ENCODE data around the gene UPF2.

Gene UPF2

DNA sequence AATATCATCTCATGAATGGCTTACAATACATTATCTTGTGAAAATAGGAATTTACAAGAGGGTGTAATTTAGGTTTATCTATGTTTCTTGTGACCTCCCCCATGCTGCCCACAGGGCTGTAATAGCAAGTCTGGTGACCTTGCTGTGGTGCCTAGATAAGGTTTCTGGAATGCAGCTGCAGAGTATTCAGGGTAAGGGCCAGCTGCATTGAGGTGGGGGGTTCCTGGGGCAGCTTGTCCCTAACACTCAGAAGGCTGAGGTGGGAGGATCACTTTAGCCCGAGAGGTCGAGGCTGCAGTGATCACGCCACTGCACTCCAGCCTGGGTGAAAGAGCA, 20.8 kb upstream of the UPF2 start:
- no peak for DNase-seq (ENCODE audit: low read depth in 1 of 2, low spot score in 1 of 2)
- in situ Hi-C loops (cut with HindIII; ENCODE audit: low pct_unique_long_range_greater_than_20kb, low sequenced_read_pairs) = no loop called here
- TF ChIP-seq JUND (IDR thresholded peaks at IDR 0.05; ENCODE audit: low read depth) = no peak

DNA sequence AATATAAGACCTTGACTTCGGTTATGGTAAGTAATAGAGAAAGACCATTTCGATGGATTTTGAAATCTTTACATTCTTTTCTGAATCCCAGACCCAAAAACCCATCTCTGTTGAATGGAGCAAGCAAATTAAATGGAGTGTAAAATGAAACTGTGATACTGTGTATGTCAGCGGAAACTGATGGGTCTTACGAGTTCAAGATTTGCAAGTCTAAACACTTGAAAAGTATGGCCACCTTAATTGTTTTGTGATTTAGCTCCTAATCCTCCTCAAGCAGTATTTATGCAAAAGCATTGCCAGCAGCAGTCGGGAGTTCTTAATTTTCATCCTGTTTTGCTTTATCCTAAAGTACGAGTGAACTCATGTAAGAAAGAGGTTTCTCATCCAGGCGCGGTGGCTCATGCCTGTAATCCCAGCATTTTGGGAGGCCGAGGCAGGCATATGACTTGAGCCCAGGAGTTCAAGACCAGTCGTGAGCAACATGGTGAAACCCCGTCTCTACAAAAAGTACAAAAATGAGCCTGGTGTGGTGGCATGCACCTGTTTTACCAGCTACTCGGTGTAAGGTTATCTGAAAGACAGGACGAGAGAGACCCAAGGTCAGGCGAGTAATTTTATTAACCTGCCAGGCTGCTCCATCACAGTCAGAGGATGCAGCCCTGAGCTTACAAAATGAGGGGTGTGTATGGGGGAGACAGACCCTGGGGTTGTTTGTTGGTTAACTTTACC, 20.3 kb upstream of the UPF2 start:
- no peak for DNase-seq (ENCODE audit: low read depth in 1 of 2, low spot score in 1 of 2)
- in situ Hi-C loops (cut with HindIII; ENCODE audit: low pct_unique_long_range_greater_than_20kb, low sequenced_read_pairs) = no loop called here
- no peak for TF ChIP-seq JUND (IDR thresholded peaks at IDR 0.05; ENCODE audit: low read depth)

DNA sequence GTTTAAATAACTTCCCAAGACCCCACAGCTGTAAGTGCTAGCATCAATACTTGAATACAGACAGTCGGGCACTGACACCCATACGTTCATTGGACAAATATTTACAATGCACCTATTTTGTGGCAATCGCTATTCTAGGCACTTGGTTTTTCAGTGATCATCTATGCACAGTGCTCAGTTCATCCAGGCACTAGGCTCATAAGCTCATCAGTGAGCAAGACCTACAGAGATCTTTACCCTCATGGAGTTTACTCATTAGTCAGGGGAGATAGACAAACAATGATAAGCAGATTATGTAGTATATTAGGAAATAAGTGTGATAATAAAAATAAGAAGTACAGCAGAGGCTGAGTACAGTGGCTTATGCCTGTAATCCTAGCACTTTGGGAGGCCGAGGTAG, 18.5 kb upstream of the UPF2 start:
- DNase-seq (ENCODE audit: low read depth in 1 of 2, low spot score in 1 of 2) = no peak
- no peak for TF ChIP-seq JUND (IDR thresholded peaks at IDR 0.05; ENCODE audit: low read depth)
- in situ Hi-C loops (cut with HindIII; ENCODE audit: low pct_unique_long_range_greater_than_20kb, low sequenced_read_pairs) = no loop called here

DNA sequence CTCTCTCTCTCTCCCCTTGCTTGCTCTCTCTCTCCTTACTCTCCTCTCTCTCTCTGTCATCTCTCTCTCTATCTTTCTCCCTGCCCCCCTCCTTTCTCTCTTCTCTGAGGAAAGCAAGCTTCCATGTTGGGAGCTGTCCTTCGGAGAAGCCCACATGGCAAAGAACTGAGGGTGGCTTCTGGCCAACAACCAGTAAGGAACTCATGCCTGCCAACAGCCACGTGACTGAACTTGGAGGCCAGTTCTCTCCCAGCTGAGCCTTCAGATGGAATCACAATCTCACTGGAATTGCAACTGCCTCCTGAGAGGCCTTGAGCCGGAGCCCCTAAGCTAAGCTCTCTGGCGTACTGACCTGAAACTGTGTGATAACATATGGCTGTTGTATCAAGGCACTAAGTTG, 14.1 kb upstream of the UPF2 start:
- no peak for TF ChIP-seq JUND (IDR thresholded peaks at IDR 0.05; ENCODE audit: low read depth)
- DNase-seq (ENCODE audit: low read depth in 1 of 2, low spot score in 1 of 2) = no peak
- in situ Hi-C loops (cut with HindIII; ENCODE audit: low pct_unique_long_range_greater_than_20kb, low sequenced_read_pairs) = no loop called here

DNA sequence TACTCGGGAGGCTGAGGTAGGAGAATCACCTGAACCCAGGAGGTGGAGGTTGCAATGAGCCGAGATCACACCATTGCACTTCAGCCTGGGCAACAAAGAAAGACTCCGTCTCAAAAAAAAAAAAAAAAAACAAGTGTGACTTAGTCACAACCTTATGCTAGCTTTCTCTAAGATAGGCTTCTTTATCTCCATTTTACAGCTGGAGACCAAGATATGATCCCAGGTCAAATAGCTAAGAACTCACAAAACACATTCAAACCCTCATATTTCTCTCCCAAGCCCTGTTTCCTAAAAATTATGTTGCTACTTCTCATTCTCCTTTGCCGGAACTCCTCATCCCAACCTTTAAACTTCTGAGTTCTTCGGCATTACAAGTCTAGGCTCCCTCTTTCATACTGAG, 13.1 kb upstream of the UPF2 start:
- DNase-seq (ENCODE audit: low read depth in 1 of 2, low spot score in 1 of 2) = no peak
- in situ Hi-C loops (cut with HindIII; ENCODE audit: low pct_unique_long_range_greater_than_20kb, low sequenced_read_pairs) = no loop called here
- TF ChIP-seq JUND (IDR thresholded peaks at IDR 0.05; ENCODE audit: low read depth) = no peak

DNA sequence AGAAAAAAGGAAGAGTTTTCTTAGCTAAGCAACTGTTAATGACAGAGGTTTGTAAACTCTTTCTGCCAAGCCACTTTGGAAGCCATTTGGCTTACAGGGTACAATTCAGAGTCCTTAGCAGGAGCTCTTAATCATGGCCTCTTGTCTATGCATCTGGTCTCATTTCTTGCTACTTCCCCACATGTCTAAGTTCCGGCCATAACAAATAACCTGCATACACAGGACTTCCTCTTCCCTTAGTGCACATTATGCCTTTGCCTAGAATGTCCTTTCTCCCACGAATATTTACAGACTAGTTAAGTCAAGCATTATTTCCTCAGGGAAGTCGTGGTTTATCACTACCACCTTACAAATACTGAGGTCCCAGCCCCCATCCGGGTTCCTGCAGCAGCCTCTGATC, 8.6 kb upstream of the UPF2 start:
- TF ChIP-seq JUND (IDR thresholded peaks at IDR 0.05; ENCODE audit: low read depth) = no peak
- in situ Hi-C loops (cut with HindIII; ENCODE audit: low pct_unique_long_range_greater_than_20kb, low sequenced_read_pairs) = no loop called here
- no peak for DNase-seq (ENCODE audit: low read depth in 1 of 2, low spot score in 1 of 2)

DNA sequence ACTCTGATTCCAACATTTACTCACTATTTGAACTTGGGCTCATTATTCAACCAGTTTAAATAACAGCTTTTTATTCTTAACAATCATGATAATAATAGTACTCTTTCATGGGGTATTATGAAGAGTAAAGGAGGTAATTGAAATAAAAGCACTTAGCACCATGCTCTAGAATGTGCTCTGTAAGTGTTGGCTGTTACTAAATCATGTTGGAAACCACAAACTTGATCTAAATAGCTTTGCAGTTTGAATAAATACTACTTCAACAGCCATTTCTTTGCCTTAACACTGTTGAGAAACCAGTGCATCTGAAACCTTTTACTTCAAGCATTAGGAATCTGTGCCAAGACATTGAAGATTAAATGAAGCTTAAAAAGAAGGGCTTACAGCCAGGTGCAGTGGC, 7.9 kb upstream of the UPF2 start:
- TF ChIP-seq JUND (IDR thresholded peaks at IDR 0.05; ENCODE audit: low read depth) = no peak
- in situ Hi-C loops (cut with HindIII; ENCODE audit: low pct_unique_long_range_greater_than_20kb, low sequenced_read_pairs) = no loop called here
- DNase-seq (ENCODE audit: low read depth in 1 of 2, low spot score in 1 of 2) = no peak

DNA sequence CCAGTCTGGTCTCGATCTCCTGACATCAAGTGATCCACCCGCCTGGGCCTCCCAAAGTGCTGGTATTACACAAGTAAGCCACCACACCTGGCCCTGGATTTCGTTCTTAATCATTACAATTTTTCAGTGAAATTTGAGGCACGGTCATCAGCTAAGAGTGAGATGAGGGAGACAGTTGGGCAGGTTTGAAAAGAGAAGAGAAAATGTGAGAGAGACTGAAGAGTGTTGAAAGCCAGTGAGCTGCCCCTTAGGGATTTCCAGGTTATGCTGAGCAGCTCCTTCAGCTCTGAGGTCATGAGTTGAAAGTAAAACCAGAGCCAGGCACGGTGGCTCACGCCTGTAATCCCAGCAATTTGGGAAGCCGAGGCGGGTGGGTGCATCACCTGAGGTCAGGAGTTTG, 5.9 kb upstream of the UPF2 start:
- in situ Hi-C loops (cut with HindIII; ENCODE audit: low pct_unique_long_range_greater_than_20kb, low sequenced_read_pairs) = no loop called here
- DNase-seq (ENCODE audit: low read depth in 1 of 2, low spot score in 1 of 2) = no peak
- TF ChIP-seq JUND (IDR thresholded peaks at IDR 0.05; ENCODE audit: low read depth) = no peak

DNA sequence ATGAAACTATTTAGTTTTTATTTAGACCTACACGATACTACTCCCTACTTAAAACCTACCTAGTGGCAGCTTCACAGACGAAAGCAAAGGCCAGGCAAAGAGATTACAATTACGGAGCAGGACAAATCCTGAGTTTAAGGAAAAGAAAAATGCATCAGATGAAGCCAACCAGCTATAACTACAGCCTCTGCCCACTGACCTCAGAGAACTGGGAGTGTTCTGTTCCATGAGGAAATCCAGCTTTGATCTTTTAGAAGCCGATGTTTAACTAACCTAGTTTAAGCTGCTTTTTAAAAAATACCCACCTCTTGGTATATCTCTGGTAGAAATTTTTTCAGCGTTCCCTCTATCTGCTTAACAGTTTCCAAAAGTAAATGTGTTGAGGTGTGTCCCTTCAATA, 3.0 kb upstream of the UPF2 start:
- in situ Hi-C loops (cut with HindIII; ENCODE audit: low pct_unique_long_range_greater_than_20kb, low sequenced_read_pairs) = no loop called here
- no peak for DNase-seq (ENCODE audit: low read depth in 1 of 2, low spot score in 1 of 2)
- no peak for TF ChIP-seq JUND (IDR thresholded peaks at IDR 0.05; ENCODE audit: low read depth)

DNA sequence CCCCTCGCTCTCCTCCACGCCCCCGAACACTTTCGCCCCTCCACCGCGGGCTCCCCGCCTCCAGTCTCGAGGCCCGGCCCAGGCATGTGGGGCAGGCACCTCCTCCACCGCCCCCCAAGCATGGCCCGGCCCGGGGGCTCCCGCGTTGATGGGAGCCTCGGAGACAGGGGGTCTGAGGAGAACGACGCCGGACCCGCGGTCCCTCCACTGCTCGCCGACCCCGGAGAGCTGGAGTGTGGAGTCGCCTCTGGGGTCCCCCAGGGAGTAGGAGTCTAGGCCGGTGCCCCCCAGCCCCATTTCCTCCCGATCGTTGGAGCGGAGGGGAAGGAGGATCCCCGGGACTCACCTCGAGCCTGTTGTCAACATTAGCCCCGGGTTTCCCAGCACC, 206 bp downstream of the UPF2 start:
- in situ Hi-C loops (cut with HindIII; ENCODE audit: low pct_unique_long_range_greater_than_20kb, low sequenced_read_pairs) = no loop called here
- peak in 1 of 2 experiments; percentile 24 for DNase-seq (ENCODE audit: low read depth in 1 of 2, low spot score in 1 of 2)
- no peak for TF ChIP-seq JUND (IDR thresholded peaks at IDR 0.05; ENCODE audit: low read depth)

DNA sequence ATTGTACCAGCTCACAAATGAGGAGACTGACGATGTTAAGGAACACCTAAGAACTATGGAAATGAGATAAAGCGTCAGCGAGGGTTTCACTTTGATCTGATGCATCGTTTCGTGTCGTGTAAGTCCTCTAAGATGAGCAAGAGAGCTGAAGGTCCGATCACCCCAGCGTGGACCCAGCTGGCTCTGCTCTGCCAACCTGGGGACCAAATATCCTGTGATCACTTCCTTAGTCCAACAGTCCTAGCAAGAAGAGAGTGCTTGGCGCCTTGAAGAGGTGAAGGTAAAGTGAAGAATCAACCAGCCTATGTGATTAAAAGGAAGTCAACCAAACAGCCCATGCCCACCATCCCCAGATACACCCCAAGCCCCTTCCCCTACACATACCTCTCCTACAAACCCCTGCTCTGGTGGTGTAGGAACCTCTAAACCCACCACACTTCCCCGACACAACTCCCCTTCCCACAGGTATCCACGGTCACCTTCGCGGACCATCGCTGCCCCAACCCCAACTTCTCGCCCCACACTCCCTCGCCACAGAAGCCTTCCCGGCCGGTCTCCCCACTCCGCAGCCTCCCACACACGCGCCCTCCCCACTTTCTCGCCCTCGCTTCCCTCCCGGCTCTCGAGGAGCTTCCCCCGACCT, 722 bp downstream of the UPF2 start:
- no peak for TF ChIP-seq JUND (IDR thresholded peaks at IDR 0.05; ENCODE audit: low read depth)
- in situ Hi-C loops (cut with HindIII; ENCODE audit: low pct_unique_long_range_greater_than_20kb, low sequenced_read_pairs) = no loop called here
- peak in 1 of 2 experiments; percentile 49 for DNase-seq (ENCODE audit: low read depth in 1 of 2, low spot score in 1 of 2)

DNA sequence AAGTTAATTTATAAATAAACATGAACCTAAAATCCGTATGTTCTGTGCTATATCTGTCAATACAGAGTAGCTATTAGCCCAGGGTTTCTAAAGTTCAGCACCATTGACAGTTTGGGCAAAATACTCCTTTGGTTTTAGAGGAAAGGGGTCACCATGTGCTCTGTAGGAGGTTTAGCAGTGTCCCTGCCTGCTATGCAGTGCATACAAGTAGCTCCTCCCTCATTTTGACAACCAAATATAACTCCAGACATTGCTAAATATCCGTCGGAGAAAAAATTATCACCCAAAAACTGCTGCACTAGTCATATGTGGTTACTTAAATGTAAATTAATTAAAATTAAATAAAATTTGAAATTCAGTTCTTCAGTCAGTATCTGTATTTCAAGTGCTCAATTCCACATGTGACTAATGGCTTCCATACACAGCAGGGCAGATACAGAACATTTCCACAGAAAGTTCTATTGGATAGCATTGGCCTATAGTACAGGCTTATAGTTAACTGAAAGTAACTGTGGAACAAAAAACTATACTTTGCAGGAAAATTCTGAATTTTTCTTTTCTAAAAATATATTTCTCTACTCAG, 6.4 kb downstream of the UPF2 start:
- in situ Hi-C loops (cut with HindIII; ENCODE audit: low pct_unique_long_range_greater_than_20kb, low sequenced_read_pairs) = no loop called here
- no peak for TF ChIP-seq JUND (IDR thresholded peaks at IDR 0.05; ENCODE audit: low read depth)
- DNase-seq (ENCODE audit: low read depth in 1 of 2, low spot score in 1 of 2) = no peak

DNA sequence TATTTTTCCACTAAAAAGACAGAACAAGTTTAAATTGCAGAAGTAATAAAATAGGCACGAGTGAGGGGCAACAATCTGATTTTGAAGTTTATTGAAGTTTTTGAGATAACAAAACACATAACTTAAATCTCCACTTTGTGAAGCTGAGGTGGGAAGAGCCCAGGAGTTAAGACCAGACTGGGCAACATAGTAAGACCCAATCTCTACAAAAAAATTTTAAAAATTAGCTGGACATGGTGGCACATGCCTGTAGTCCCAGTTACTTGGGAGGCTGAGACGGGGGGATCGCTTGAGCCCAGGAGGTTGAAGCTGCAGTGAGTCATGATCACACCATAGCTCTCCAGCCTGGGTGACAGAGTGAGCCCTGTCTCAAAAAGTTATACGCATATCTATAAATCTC, 11.2 kb downstream of the UPF2 start:
- no peak for TF ChIP-seq JUND (IDR thresholded peaks at IDR 0.05; ENCODE audit: low read depth)
- DNase-seq (ENCODE audit: low read depth in 1 of 2, low spot score in 1 of 2) = no peak
- in situ Hi-C loops (cut with HindIII; ENCODE audit: low pct_unique_long_range_greater_than_20kb, low sequenced_read_pairs) = no loop called here

Data from T47D (cell line).